ENCODE results near the gene SMURF2.

Gene SMURF2

GRCh38 chr17:64500487-64500859 is 161.6 kb downstream of the SMURF2 start:
- no peak for DNase-seq

- no peak for DNase-seq
These were observed 162.2 kb downstream of the SMURF2 start for GRCh38 chr17:64499805-64500486.

- DNase-seq: no peak
These were observed 163.6 kb downstream of the SMURF2 start for GRCh38 chr17:64498308-64499203.

- no peak for DNase-seq
These were observed 164.5 kb downstream of the SMURF2 start for GRCh38 chr17:64497565-64498035.

- DNase-seq: peak; percentile 95
These were observed 165.1 kb downstream of the SMURF2 start, which contains the start of gene POLG2 for GRCh38 chr17:64496786-64497564. Gene POLG2 (minus strand): TSS chr17:64497054. CDS start chr17:64496968, 86 bp downstream.

- no peak for DNase-seq
These were observed 165.7 kb downstream of the SMURF2 start for GRCh38 chr17:64496348-64496785.
